HCT116 (cell line): ENCODE measurements around the gene TPRKB. TPM values are rescaled to one million over a fixed set of nuclear protein-coding genes. Genes with fewer than 3 reads are reported as not detected.

Source experiments
- ATAC-seq: fragments of 200-7000 bp; cut with Tn5 transposase; 2 replicates; pipeline ENCODE4 v1.9.1; 2020; ENCODE audit warnings: mild to moderate bottlenecking, moderate library complexity
- BruUV-seq: library from RNA; stranded (reverse); fragments of 400-500 nt; replicated peaks from 2 replicates; lab custom pipeline; 2021; lab: Mats Ljungman, UMichigan
- CTCF ChIA-PET: fragments of 300-600 bp; sonication (Branson Sonifier 250); formaldehyde crosslinking; loops from one replicate; lab custom pipeline; 2021; ENCODE audit warnings: antibody characterized with exemption; lab: Charles Lee
- POLR2A ChIA-PET: fragments of 300-600, 350-600 bp; sonication (Branson Sonifier 250); formaldehyde crosslinking; loops from one replicate; lab custom pipeline; 2021; ENCODE audit warnings: antibody characterized with exemption; lab: Charles Lee
- RAD21 ChIA-PET, 2 experiments: fragments of 300-600 bp; sonication (Branson Sonifier 250); formaldehyde crosslinking; loops; one replicate each; lab custom pipeline; 2023; ENCODE audit warnings: low total read pairs in 2 of 2; ENCODE audit not compliant: uncharacterized antibody in 2 of 2, unreplicated experiment in 2 of 2, low non-redundant PET in 1 of 2; lab: Charles Lee
- DNase-seq: peaks from one replicate; pipeline ENCODE4 v3.0.0-alpha.2; 2010; ENCODE audit warnings: low read depth, low spot score
- H2AFZ ChIP-seq: fragments of 200-600 bp; shearing (Covaris generic), sonication (generic); 2 replicates; pipeline ENCODE4 v1.6.1; 2017; ENCODE audit warnings: low read depth, mixed run types, mixed read lengths, antibody characterized with exemption, low read length; ENCODE audit not compliant: poor library complexity, severe bottlenecking
- H3K27ac ChIP-seq: 2 replicates; pipeline ENCODE4 v1.5.1; 2012; ENCODE audit warnings: low read depth, low read length
- H3K27me3 ChIP-seq: fragments of 200-600 bp; sonication (generic); 2 replicates; pipeline ENCODE4 v1.6.1; 2016; ENCODE audit warnings: mixed run types, low read length, mixed read lengths; ENCODE audit not compliant: insufficient read depth
- H3K36me3 ChIP-seq, 2 experiments: fragments of 200-500 bp in 1 of 2; fragments of 200-600 bp in 1 of 2; sonication (Bioruptor generic) in 1 of 2; sonication (generic) in 1 of 2; 2 replicates each; pipeline versions ENCODE4 v1.5.1 to v1.6.1; 2014 to 2016; ENCODE audit warnings: low read length in 2 of 2, inconsistent platforms in 1 of 2, mixed read lengths in 1 of 2, mixed run types in 1 of 2; ENCODE audit not compliant: insufficient read depth in 2 of 2, control insufficient read depth in 1 of 2
- H3K4me1 ChIP-seq, 2 experiments: fragments of 200-600 bp in 1 of 2; sonication (generic) in 1 of 2; 2 replicates each; pipeline versions ENCODE4 v1.5.1 to v1.6.1; 2012 to 2017; ENCODE audit warnings: low read length in 2 of 2, inconsistent platforms in 1 of 2, mild to moderate bottlenecking in 1 of 2, mixed read lengths in 1 of 2, mixed run types in 1 of 2, moderate library complexity in 1 of 2; ENCODE audit not compliant: insufficient read depth in 2 of 2, control insufficient read depth in 1 of 2
- H3K4me2 ChIP-seq: fragments of 200-600 bp; sonication (generic); 2 replicates; pipeline ENCODE4 v1.6.1; 2017; ENCODE audit warnings: mixed run types, low read length, mixed read lengths
- H3K4me3 ChIP-seq, 2 experiments: fragments of 200-600 bp in 1 of 2; sonication (generic) in 1 of 2; replicated peaks in 1 of 2; 2 replicates each; pipeline ENCODE4 v1.5.1; 2011 to 2016; ENCODE audit warnings: low read length in 2 of 2, control low read depth in 1 of 2, low read depth in 1 of 2, mild to moderate bottlenecking in 1 of 2, mixed read lengths in 1 of 2, mixed run types in 1 of 2
- H3K79me2 ChIP-seq: fragments of 200-600 bp; sonication (generic); 2 replicates; pipeline ENCODE4 v1.6.1; 2017; ENCODE audit warnings: mild to moderate bottlenecking, mixed run types, low read length, moderate library complexity, mixed read lengths; ENCODE audit not compliant: insufficient read depth
- H3K9ac ChIP-seq: fragments of 200-600 bp; sonication (generic); 2 replicates; pipeline ENCODE4 v1.6.1; 2016; ENCODE audit warnings: low read length, mixed read lengths
- H3K9me2 ChIP-seq: fragments of 200-600 bp; sonication (generic), shearing (Covaris generic); 2 replicates; pipeline ENCODE4 v1.6.1; 2017; ENCODE audit warnings: mixed run types, mild to moderate bottlenecking, moderate library complexity; ENCODE audit not compliant: insufficient read depth
- H3K9me3 ChIP-seq, 2 experiments: fragments of 200-500 bp in 1 of 2; fragments of 200-600 bp in 1 of 2; sonication (Bioruptor generic) in 1 of 2; sonication (generic) in 1 of 2; 2 replicates each; pipeline ENCODE4 v1.6.1; 2014 to 2017; ENCODE audit warnings: low read length in 2 of 2, mixed read lengths in 2 of 2, inconsistent platforms in 1 of 2, low read depth in 1 of 2, mild to moderate bottlenecking in 1 of 2, mixed run types in 1 of 2, moderate library complexity in 1 of 2; ENCODE audit not compliant: control insufficient read depth in 1 of 2, insufficient read depth in 1 of 2
- H4K20me1 ChIP-seq: fragments of 200-600 bp; sonication (generic), shearing (Covaris generic); 2 replicates; pipeline ENCODE4 v1.6.1; 2017; ENCODE audit warnings: mixed run types, mild to moderate bottlenecking, moderate library complexity; ENCODE audit not compliant: insufficient read depth
- CBX3 ChIP-seq: IDR thresholded peaks from 2 replicates; pipeline ENCODE4 v1.6.1; 2012; ENCODE audit warnings: low read depth
- EGR1 ChIP-seq: IDR thresholded peaks from 2 replicates; pipeline ENCODE4 v1.6.1; 2012; ENCODE audit warnings: low read depth
- SIN3A ChIP-seq: IDR thresholded peaks from 2 replicates; pipeline ENCODE4 v1.6.1; 2012; ENCODE audit warnings: low read depth
- TCF7L2 ChIP-seq: IDR thresholded peaks from 2 replicates; pipeline ENCODE4 v1.7.0; 2011; ENCODE audit warnings: borderline replicate concordance, inconsistent platforms; ENCODE audit not compliant: insufficient read depth, insufficient read length; ENCODE audit errors: extremely low read depth
- ZFX ChIP-seq: fragments of 450-650 bp; IDR thresholded peaks from 2 replicates; pipeline ENCODE4 v1.6.1; 2017
- ZNF274 ChIP-seq: fragments of 200-500 bp; sonication (Bioruptor generic); IDR thresholded peaks from 2 replicates; pipeline ENCODE4 v1.6.1; 2014; ENCODE audit warnings: mild to moderate bottlenecking, low read depth, low read length, inconsistent platforms
- intact Hi-C: fragments of 100-400 bp; cut with micrococcal nuclease; formaldehyde crosslinking; loops from 2 replicates; pipeline ENCODE4 v1.10.0; 2022
- total RNA-seq: library from RNA; stranded (reverse); gene quantifications from one replicate; pipeline ENCODE4 v1.2.1, GENCODE V29; 2021; ENCODE audit not compliant: unreplicated experiment
- TF ChIP-seq, protein P1 (sequence below): IDR thresholded peaks from 2 replicates; pipeline ENCODE4 v1.6.1; 2012
- TF ChIP-seq, protein P2 (sequence below): IDR thresholded peaks from 2 replicates; pipeline ENCODE4 v1.6.1; 2012

Gene TPRKB
- total RNA-seq, 1 experiment from 2014 or later: 42.5 TPM

- H3K9me3 ChIP-seq: no peaks in the 10 kb centered on the region
- BruUV-seq: TSS peak; percentile 72
- H2AFZ ChIP-seq: no peak overlapping the region
- H3K79me2 ChIP-seq: peaks cover 29% of the 10 kb centered on the region
- H3K36me3 ChIP-seq: peaks cover 9 to 16% of the 10 kb centered on the region in 2 experiments; a peak in 3 of 4 replicates
- no peaks in the 10 kb centered on the region for H3K9me2 ChIP-seq
- ATAC-seq (no peak), DNase-seq (no peak)
- ChIA-PET RAD21 (no interaction called here), CTCF (interaction anchor here (1.7 kb wide), 1 partner anchor 56 kb away, joined by 4 read pairs; no protein-coding TSS in a partner anchor), POLR2A (interaction anchor here (1.4 to 1.5 kb wide), 3 partner anchors 21 to 92 kb away, joined by 3 to 5 read pairs (median 4); partner anchors contain the start of gene STAMBP)
- peak overlapping the region; percentile 64 for H3K27ac ChIP-seq
- TF ChIP-seq ZNF274 (no peak), CBX3 (no peak), TCF7L2 (no peak)
- TF ChIP-seq, protein P1, sequence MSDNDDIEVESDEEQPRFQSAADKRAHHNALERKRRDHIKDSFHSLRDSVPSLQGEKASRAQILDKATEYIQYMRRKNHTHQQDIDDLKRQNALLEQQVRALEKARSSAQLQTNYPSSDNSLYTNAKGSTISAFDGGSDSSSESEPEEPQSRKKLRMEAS: no peak
- H3K4me3 ChIP-seq: peak overlapping the region; percentile 90 to 93
- intact Hi-C loops: no loop called here
- peak overlapping the region; percentile 64 for H3K9ac ChIP-seq
- H3K4me1 ChIP-seq: peaks cover 8 to 15% of the 10 kb centered on the region in 2 experiments; a peak in 3 of 4 replicates
- H4K20me1 ChIP-seq: no peaks in the 10 kb centered on the region
- peak overlapping the region; percentile 88 for H3K4me2 ChIP-seq
- H3K27me3 ChIP-seq: no peaks in the 10 kb centered on the region
Measured at GRCh38 chr2:73736378-73736777, 767 bp downstream of the TPRKB start.

GRCh38 chr2:73730810-73731209, 6.3 kb downstream of the TPRKB start:
- ChIA-PET RAD21 (no interaction called here), POLR2A (no interaction called here), CTCF (no interaction called here)
- Histone ChIP-seq H3K79me2 (peaks cover 16% of the 10 kb centered on the region), H4K20me1 (no peaks in the 10 kb centered on the region), H2AFZ (no peak overlapping the region), H3K36me3 (peaks cover 16 to 17% of the 10 kb centered on the region in 2 experiments; a peak in 3 of 4 replicates), H3K4me1 (peaks cover 2 to 3% of the 10 kb centered on the region in 2 experiments; a peak in 2 of 4 replicates), H3K4me3 (no peak overlapping the region), H3K9ac (no peak overlapping the region), H3K4me2 (no peak overlapping the region), H3K9me3 (no peaks in the 10 kb centered on the region), H3K27ac (no peak overlapping the region), H3K9me2 (no peaks in the 10 kb centered on the region), H3K27me3 (no peaks in the 10 kb centered on the region)
- intact Hi-C loops: no loop called here
- ATAC-seq: no peak
- TF ChIP-seq, protein P2, sequence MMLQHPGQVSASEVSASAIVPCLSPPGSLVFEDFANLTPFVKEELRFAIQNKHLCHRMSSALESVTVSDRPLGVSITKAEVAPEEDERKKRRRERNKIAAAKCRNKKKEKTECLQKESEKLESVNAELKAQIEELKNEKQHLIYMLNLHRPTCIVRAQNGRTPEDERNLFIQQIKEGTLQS: no peak
- TF ChIP-seq ZFX: no peak
- no peak for TF ChIP-seq SIN3A
- TF ChIP-seq EGR1: no peak
- DNase-seq: no peak
- BruUV-seq: no TSS peak
